ENCODE results near the gene RPS6KA4. TPM values are rescaled to one million over a fixed set of nuclear protein-coding genes. Genes with fewer than 3 reads are reported as not detected.

The RPS6KA4 gene
- total RNA-seq, 1 experiment from 2014 or later, result 77.4 TPM

DNA sequence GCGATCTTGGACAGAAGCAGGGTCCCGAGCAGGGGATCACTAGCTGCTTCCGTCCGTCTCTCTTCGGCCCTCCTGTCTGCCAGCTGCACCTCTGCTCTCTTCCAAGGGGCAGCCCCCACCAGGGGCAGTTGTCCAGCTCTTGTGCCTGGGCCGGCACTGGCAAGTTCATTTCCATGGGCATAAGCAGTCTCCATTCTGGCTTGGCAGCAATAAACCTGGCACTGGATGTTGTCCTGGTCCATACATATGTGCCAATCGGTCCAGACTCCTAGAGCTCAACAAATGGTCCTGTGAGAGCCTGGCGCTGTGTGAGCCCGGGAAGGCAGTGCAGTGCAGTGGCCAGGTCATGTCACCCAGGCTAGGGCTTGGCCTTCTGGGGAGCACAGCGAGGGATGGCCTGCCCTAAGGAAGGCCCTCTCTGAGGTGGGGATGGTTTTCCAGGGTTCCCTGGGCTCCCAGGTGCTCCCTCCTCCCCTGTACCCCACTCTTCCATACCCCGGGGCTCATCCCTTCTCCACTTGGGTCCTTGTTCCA is 60.4 kb downstream of the RPS6KA4 start:
- no peak for DNase-seq (ENCODE audit: low spot score)

DNA sequence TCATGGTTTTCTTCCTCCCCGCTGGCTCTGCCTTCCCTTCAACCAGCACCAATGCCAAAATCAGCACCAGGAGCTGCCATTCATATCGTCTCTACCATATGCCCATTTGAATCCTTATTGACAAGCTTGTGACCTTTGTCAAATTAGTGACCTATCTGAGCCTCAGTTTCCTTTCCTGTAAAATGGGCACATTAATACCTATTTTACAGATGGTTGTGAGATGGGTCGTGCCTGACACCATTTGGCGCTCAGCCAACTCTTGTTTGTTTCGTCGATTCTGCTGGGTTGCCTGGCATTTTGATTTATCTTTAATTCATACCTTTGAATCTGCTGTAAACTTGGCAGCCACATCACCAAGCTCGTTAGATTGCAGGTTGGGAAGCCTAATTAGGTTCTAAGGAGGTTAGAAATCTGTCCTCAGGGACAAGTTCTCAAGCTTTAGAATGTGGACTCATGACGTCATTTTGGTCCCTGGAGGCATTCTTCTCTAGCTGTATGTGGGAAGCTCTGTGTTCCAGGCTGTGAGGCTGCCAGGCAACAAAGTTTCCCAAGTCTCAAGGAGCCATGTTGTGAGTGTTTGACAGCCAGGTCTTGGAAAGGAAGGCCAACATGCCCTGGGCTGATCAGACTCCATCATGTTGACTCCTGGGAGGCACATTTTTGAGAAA is 61.0 kb downstream of the RPS6KA4 start:
- no peak for DNase-seq (ENCODE audit: low spot score)

Other genes starting within 250 kb of the RPS6KA4 start
- 2.9 and 6.3 TPM in 2 replicates for gene MACROD1, start 193.0 kb upstream of the RPS6KA4 start, total RNA-seq (2014; rRNA removed; shearing (Covaris generic))
- 424 and 474 TPM in 2 replicates for gene STIP1, start 173.0 kb upstream of the RPS6KA4 start, total RNA-seq (2014; rRNA removed; shearing (Covaris generic))
- gene FERMT3, start 152.4 kb upstream of the RPS6KA4 start, total RNA-seq (2014; rRNA removed; shearing (Covaris generic)), result 15.1 and 18.7 TPM in 2 replicates
- 33.8 and 47.3 TPM in 2 replicates for gene TRPT1, start 133.0 kb upstream of the RPS6KA4 start, total RNA-seq (2014; rRNA removed; shearing (Covaris generic))
- 49.3 and 71.5 TPM in 2 replicates for gene NUDT22, start 132.9 kb upstream of the RPS6KA4 start, total RNA-seq (2014; rRNA removed; shearing (Covaris generic))
- 3.0 and 12.0 TPM in 2 replicates for gene DNAJC4, start 128.6 kb upstream of the RPS6KA4 start, total RNA-seq (2014; rRNA removed; shearing (Covaris generic))
- gene VEGFB, start 124.6 kb upstream of the RPS6KA4 start, total RNA-seq (2014; rRNA removed; shearing (Covaris generic)), result 24.4 and 33.0 TPM in 2 replicates
- 40.5 and 55.9 TPM in 2 replicates for gene FKBP2, start 118.1 kb upstream of the RPS6KA4 start, total RNA-seq (2014; rRNA removed; shearing (Covaris generic))
- gene PPP1R14B, start 112.2 kb upstream of the RPS6KA4 start, total RNA-seq (2014; rRNA removed; shearing (Covaris generic)), result 455 and 478 TPM in 2 replicates
- 51.0 and 64.8 TPM in 2 replicates for gene PLCB3, start 107.6 kb upstream of the RPS6KA4 start, total RNA-seq (2014; rRNA removed; shearing (Covaris generic))
- gene BAD, start 74.5 kb upstream of the RPS6KA4 start, total RNA-seq (2014; rRNA removed; shearing (Covaris generic)), result 219 TPM in 2 replicates
- gene GPR137, start 73.3 kb upstream of the RPS6KA4 start, total RNA-seq (2014; rRNA removed; shearing (Covaris generic)), result 52.1 and 60.8 TPM in 2 replicates
- 0.07 TPM in 1 of 2 replicates, not detected in the other for gene KCNK4, start 67.9 kb upstream of the RPS6KA4 start, total RNA-seq (2014; rRNA removed; shearing (Covaris generic))
- not detected in 2 replicates for gene CATSPERZ, start 58.8 kb upstream of the RPS6KA4 start, total RNA-seq (2014; rRNA removed; shearing (Covaris generic))
- gene ESRRA, start 53.6 kb upstream of the RPS6KA4 start, total RNA-seq (2014; rRNA removed; shearing (Covaris generic)), result 30.4 and 46.6 TPM in 2 replicates
- 454 and 683 TPM in 2 replicates for gene TRMT112, start 41.6 kb upstream of the RPS6KA4 start, total RNA-seq (2014; rRNA removed; shearing (Covaris generic))
- 300 and 344 TPM in 2 replicates for gene PRDX5, start 41.0 kb upstream of the RPS6KA4 start, total RNA-seq (2014; rRNA removed; shearing (Covaris generic))
- gene CCDC88B, start 19.0 kb upstream of the RPS6KA4 start, total RNA-seq (2014; rRNA removed; shearing (Covaris generic)), result 6.6 and 6.9 TPM in 2 replicates
- gene SLC22A11, start 196.8 kb downstream of the RPS6KA4 start, total RNA-seq (2014; rRNA removed; shearing (Covaris generic)), result 4.7 TPM in 1 of 2 replicates, not detected in the other
- gene SLC22A12, start 232.1 kb downstream of the RPS6KA4 start, total RNA-seq (2014; rRNA removed; shearing (Covaris generic)), result not detected in 2 replicates